ENCODE results near the gene TLDC2.

DNA sequence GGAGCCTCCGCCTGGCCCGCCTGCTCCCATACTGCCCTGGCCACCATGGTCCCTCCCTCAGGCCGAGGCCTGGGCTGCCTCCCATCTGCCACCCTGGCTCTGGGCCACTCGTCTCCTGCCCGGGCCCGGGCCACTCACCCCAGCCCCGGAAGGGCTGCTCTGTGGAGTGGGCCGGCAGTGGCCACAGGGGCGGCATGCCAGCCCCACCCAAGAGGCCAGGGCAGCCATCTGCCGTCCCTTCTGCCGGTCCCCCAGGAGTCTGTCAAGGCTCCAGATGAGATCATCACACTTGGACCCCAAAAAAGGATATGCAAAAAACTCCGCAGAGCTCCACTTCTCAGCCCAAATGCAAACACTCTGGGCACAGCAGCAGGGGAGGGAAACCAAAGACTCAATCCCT is 23.8 kb upstream of the TLDC2 start:
- TF ChIP-seq TAF1 (IDR thresholded peaks at IDR 0.05; ENCODE audit: low read depth, low read length) = no peak
- TF ChIP-seq POLR2A (IDR thresholded peaks at IDR 0.05; ENCODE audit: low read depth, low read length) = no peak
- no peak for TF ChIP-seq POLR2AphosphoS5 (IDR thresholded peaks at IDR 0.05; ENCODE audit: low read depth, low read length)
- TF ChIP-seq PAX5 (IDR thresholded peaks at IDR 0.05; ENCODE audit: insufficient read depth, low read length, severe bottlenecking) = no peak

All from GM12891 (cell line).